GM12878 (cell line): ENCODE measurements around the gene MLKL. TPM values are rescaled to one million over a fixed set of nuclear protein-coding genes. Genes with fewer than 3 reads are reported as not detected.

ENCODE experiments used
- ATAC-seq: fragments of 200-7000 bp; cut with Tn5 transposase; 3 replicates; pipeline ENCODE4 v1.9.1; 2020; ENCODE audit warnings: mild to moderate bottlenecking, moderate library complexity
- BruUV-seq: library from RNA; stranded (reverse); fragments of 400-500 nt; replicated peaks from 2 replicates; lab custom pipeline; 2021; lab: Mats Ljungman, UMichigan
- CTCF ChIA-PET: fragments of 300-600 bp; sonication (Branson Sonifier 250); formaldehyde crosslinking; extraction: SDS; loops from one replicate; lab custom pipeline; 2021; ENCODE audit warnings: inconsistent platforms; lab: Yijun Ruan, JAX
- POLR2A ChIA-PET: fragments of 350-600 bp; formaldehyde crosslinking; extraction: SDS; loops from one replicate; lab custom pipeline; 2021; ENCODE audit warnings: inconsistent platforms; lab: Charles Lee
- RAD21 ChIA-PET: fragments of 300-600 bp; sonication (Branson Sonifier 250); formaldehyde crosslinking; loops from one replicate; lab custom pipeline; 2023; ENCODE audit warnings: antibody characterized with exemption; ENCODE audit not compliant: unreplicated experiment; lab: Charles Lee
- SMC1A ChIA-PET: fragments of 300-600 bp; sonication (Branson Sonifier 250); formaldehyde crosslinking; loops from one replicate; lab custom pipeline; 2023; ENCODE audit not compliant: unreplicated experiment, uncharacterized antibody; lab: Charles Lee
- DNase-seq: peaks from one replicate; pipeline ENCODE4 v3.0.0-alpha.2; 2011; ENCODE audit warnings: low read depth, low spot score
- FAIRE-seq: peaks from 3 replicates; lab custom pipeline; 2011; peaks lifted over from hg19 to GRCh38; lab: Jason Lieb, UNC
- H2AFZ ChIP-seq: 2 replicates; pipeline ENCODE4 v1.6.0; 2011; ENCODE audit warnings: low read depth, low read length, control low read depth; ENCODE audit not compliant: control insufficient read depth
- H3K27ac ChIP-seq: 2 replicates; pipeline ENCODE4 v1.5.1; 2011; ENCODE audit warnings: control low read depth; ENCODE audit not compliant: control insufficient read depth, insufficient read depth
- H3K27me3 ChIP-seq, 2 experiments: replicated peaks in 1 of 2; 2 replicates each; pipeline versions ENCODE4 v1.6.0 to v1.6.1; 2011; ENCODE audit warnings: low read length in 1 of 2; ENCODE audit not compliant: control insufficient read depth in 2 of 2, insufficient read depth in 2 of 2
- H3K36me3 ChIP-seq, 2 experiments: 2 replicates each; pipeline ENCODE4 v1.5.1; 2011; ENCODE audit warnings: low read length in 1 of 2; ENCODE audit not compliant: control insufficient read depth in 2 of 2, insufficient read depth in 2 of 2
- H3K4me1 ChIP-seq: 2 replicates; pipeline ENCODE4 v1.6.1; 2011; ENCODE audit warnings: mild to moderate bottlenecking, low read length, moderate library complexity, mixed read lengths; ENCODE audit not compliant: control insufficient read depth, insufficient read depth
- H3K4me2 ChIP-seq: 2 replicates; pipeline ENCODE4 v1.6.0; 2011; ENCODE audit warnings: control low read depth; ENCODE audit not compliant: control insufficient read depth, insufficient read depth
- H3K4me3 ChIP-seq: fragments of 200-600 bp; sonication (generic); 2 replicates; pipeline ENCODE4 v1.5.1; 2016
- H3K79me2 ChIP-seq: 2 replicates; pipeline ENCODE4 v1.6.0; 2011; ENCODE audit warnings: low read length; ENCODE audit not compliant: control insufficient read depth, insufficient read depth
- H3K9ac ChIP-seq: 2 replicates; pipeline ENCODE4 v1.8.0; 2011; ENCODE audit warnings: low read length, control low read depth, mixed read lengths; ENCODE audit not compliant: control insufficient read depth, insufficient read depth
- H3K9me3 ChIP-seq: replicated peaks from 3 replicates; pipeline ENCODE4 v1.5.1; 2011; ENCODE audit warnings: mild to moderate bottlenecking, low read length; ENCODE audit not compliant: control insufficient read depth, insufficient read depth
- H4K20me1 ChIP-seq: 2 replicates; pipeline ENCODE4 v1.6.0; 2011; ENCODE audit not compliant: control insufficient read depth, insufficient read depth
- ASH2L ChIP-seq: fragments of 300-600, 200-600 bp; sonication (generic); IDR thresholded peaks from 2 replicates; pipeline ENCODE4 v1.6.1; 2017; ENCODE audit warnings: low read depth, mild to moderate bottlenecking, borderline replicate concordance
- CHD4 ChIP-seq: fragments of 200-600 bp; sonication (generic); IDR thresholded peaks from 2 replicates; pipeline ENCODE4 v1.6.1; 2016; ENCODE audit warnings: mild to moderate bottlenecking
- CTCF ChIP-seq, 3 experiments: IDR thresholded peaks in 2 of 3; conservative IDR thresholded peaks in 1 of 3; 2 replicates each; pipeline ENCODE4 v1.5.1; 2011; ENCODE audit warnings: low read depth in 3 of 3, low read length in 3 of 3, mild to moderate bottlenecking in 3 of 3, control low read depth in 2 of 3, moderate library complexity in 2 of 3, inconsistent platforms in 1 of 3, mixed read lengths in 1 of 3; ENCODE audit not compliant: control insufficient read depth in 2 of 3, insufficient read depth in 1 of 3; ENCODE audit errors: extremely low read depth in 1 of 3
- E2F8 ChIP-seq: fragments of 450-650 bp; IDR thresholded peaks from 2 replicates; pipeline ENCODE4 v1.6.1; 2018; ENCODE audit warnings: mild to moderate bottlenecking, low read depth, moderate library complexity; ENCODE audit not compliant: partially characterized antibody
- POLR2AphosphoS2 ChIP-seq: IDR thresholded peaks from 2 replicates; pipeline ENCODE4 v1.6.1; 2011; ENCODE audit warnings: low read depth, mild to moderate bottlenecking, low read length, improper control_type of control experiment, moderate library complexity
- RAD21 ChIP-seq: IDR thresholded peaks from 2 replicates; pipeline ENCODE4 v1.6.1; 2011; ENCODE audit warnings: mild to moderate bottlenecking, low read depth, low read length, moderate library complexity; ENCODE audit not compliant: insufficient read depth
- WGBS: methylation state at CpG from one replicate; pipeline ENCODE4 v1.1.6; 2016; ENCODE audit warnings: low lambda C conversion rate; ENCODE audit not compliant: insufficient replicate concordance, insufficient coverage; ENCODE audit errors: missing lambda C conversion rate; 5-methylcytosine and 5-hydroxymethylcytosine counted together
- in situ Hi-C: fragments of 300-500 bp; cut with MboI; formaldehyde crosslinking; loops from 9 replicates; pipeline ENCODE4 v1.14.3; 2018; ENCODE audit warnings: mixed read lengths
- intact Hi-C: fragments of 100-400 bp; cut with micrococcal nuclease; formaldehyde crosslinking; loops from one replicate; pipeline ENCODE4 v1.14.2; 2022; ENCODE audit not compliant: unreplicated experiment
- polyA plus RNA-seq, 11 experiments: library from polyadenylated mRNA; depleted of rRNA in 4 of 11; unstranded in 6 of 11; stranded (reverse) in 5 of 11; fragments of >200 nt; fragmentation: Nextera tagmentation in 4 of 11; fragmentation: Illumina TruSeq in 1 of 11; extraction: Ambion mirVana in 4 of 11; extraction: Trizol in 1 of 11; gene quantifications; 1 replicate in 1 of 11; 2 replicates in 10 of 11; pipeline versions ENCODE4 v1.2.1 to v1.2.3, GENCODE V29; 2011 to 2016; ENCODE audit warnings: inconsistent platforms in 2 of 11, missing spikeins in 2 of 11, low read depth in 1 of 11
- total RNA-seq, 4 experiments: library from RNA; depleted of rRNA in 3 of 4; stranded (reverse); fragments of >200 nt in 3 of 4; fragmentation: Illumina TruSeq in 1 of 4; extraction: Trizol in 1 of 4; gene quantifications; 2 replicates each; pipeline versions ENCODE4 v1.2.1 to v1.2.3, GENCODE V29; 2013 to 2021

Gene MLKL
- total and polyA plus RNA-seq, 10 of the 15 experiments (the other 5 are each of a cell fraction or from before 2014, with no cell fraction given) = 3.8 to 14.5 (median 11.2) TPM

- no peak overlapping the region for H3K27ac ChIP-seq
- no peaks in the 10 kb centered on the region for H3K79me2 ChIP-seq
- ATAC-seq (peak; percentile 40; the same call in 2 of the 3 replicates), FAIRE-seq (no peak), DNase-seq (no peak)
- peaks cover 7% of the 10 kb centered on the region for H3K4me1 ChIP-seq
- BruUV-seq = no TSS peak
- no peak overlapping the region for H2AFZ ChIP-seq
- ChIA-PET RAD21 (interaction anchor here (0.8 kb wide), 1 partner anchor 136 kb away, joined by 4 read pairs; no protein-coding TSS in a partner anchor), SMC1A (interaction anchor here (0.5 kb wide), 1 partner anchor 18 kb away, joined by 3 read pairs; no protein-coding TSS in a partner anchor), CTCF (interaction anchor here (0.6 to 1.7 kb wide), 7 partner anchors 14 to 418 kb away, joined by 3 to 5 read pairs (median 3); no protein-coding TSS in a partner anchor), POLR2A (interaction anchor here (0.5 kb wide), 1 partner anchor 135 kb away, joined by 7 read pairs; no protein-coding TSS in a partner anchor)
- intact Hi-C loops = no loop called here
- TF ChIP-seq POLR2AphosphoS2 (no peak), ASH2L (no peak), E2F8 (no peak), CHD4 (no peak), RAD21 (peak; percentile 24; the same call in 1 of the 2 replicates), CTCF (IDR thresholded peaks at IDR 0.05 in 2 of 3, conservative IDR thresholded peaks at IDR 0.05 in 1 of 3; ENCODE audit: control insufficient read depth in 2 of 3, extremely low read depth in 1 of 3, insufficient read depth in 1 of 3, low read depth in 3 of 3, low read length in 3 of 3) (peak; percentile 7 to 55 (median 47); a peak in 4 of 6 replicates)
- peaks cover 3% of the 10 kb centered on the region; the same call in 2 of the 3 replicates for H3K9me3 ChIP-seq
- no peak overlapping the region for H3K9ac ChIP-seq
- in situ Hi-C loops = no loop called here
- no peaks in the 10 kb centered on the region for H4K20me1 ChIP-seq
- no peaks in the 10 kb centered on the region; a peak in 1 of 4 replicates for H3K36me3 ChIP-seq
- H3K27me3 ChIP-seq = no peaks in the 10 kb centered on the region; a peak in 1 of 4 replicates
- H3K4me3 ChIP-seq = no peak overlapping the region
- no peak overlapping the region for H3K4me2 ChIP-seq
- WGBS = 93% methylated on average over 2 of the region's 2 CpGs
Measured at GRCh38 chr16:74726716-74727115, 26.1 kb upstream of the MLKL start.
